UCSD-AML1 (cell line): ENCODE results near the gene FBLN1.
"Not testable (repeated sequence)": the region's sequence is repeated elsewhere in the genome, so short reads cannot be mapped to it uniquely, and the experiment has no call there.

ENCODE experiments used
- DNase-seq: peaks from one replicate; lab custom pipeline; 2025; ENCODE audit not compliant: unreplicated experiment; lab: John Stamatoyannopoulos, UW

FBLN1 gene

GRCh38 chr22:45502215-45503049, at the start of gene FBLN1:
Gene FBLN1, plus strand, starts transcription at chr22:45502883. Its CDS starts 103 bp downstream, at chr22:45502986.
- DNase-seq, result no peak

- no peak for DNase-seq
These were observed 48.9 kb upstream of the FBLN1 start for GRCh38 chr22:45453764-45454163.

- no peak for DNase-seq
These were observed 48.4 kb upstream of the FBLN1 start for GRCh38 chr22:45454275-45454674.

GRCh38 chr22:45455212-45455611, 47.5 kb upstream of the FBLN1 start:
- DNase-seq, result no peak

GRCh38 chr22:45455621-45456020, 47.1 kb upstream of the FBLN1 start:
- DNase-seq, result no peak

- DNase-seq, result no peak
These were observed 45.9 kb upstream of the FBLN1 start for GRCh38 chr22:45456811-45457210.

GRCh38 chr22:45458532-45458931, 44.2 kb upstream of the FBLN1 start:
- DNase-seq, result no peak

GRCh38 chr22:45459235-45459634, 43.4 kb upstream of the FBLN1 start:
- DNase-seq, result no peak

- DNase-seq, result no peak
These were observed 42.2 kb upstream of the FBLN1 start for GRCh38 chr22:45460288-45461109.

GRCh38 chr22:45462034-45462655, 40.5 kb upstream of the FBLN1 start:
- no peak for DNase-seq

- not testable (repeated sequence) for DNase-seq
These were observed 39.0 kb upstream of the FBLN1 start for GRCh38 chr22:45463691-45464090.

- DNase-seq, result no peak
These were observed 37.0 kb upstream of the FBLN1 start for GRCh38 chr22:45465633-45466032.

- DNase-seq, result no peak
These were observed 33.8 kb upstream of the FBLN1 start for GRCh38 chr22:45468872-45469271.

- DNase-seq, result no peak
These were observed 33.2 kb upstream of the FBLN1 start for GRCh38 chr22:45469281-45470073.

- DNase-seq, result no peak
These were observed 31.8 kb upstream of the FBLN1 start for GRCh38 chr22:45470871-45471270.

GRCh38 chr22:45472426-45472825, 30.3 kb upstream of the FBLN1 start:
- DNase-seq, result no peak

- no peak for DNase-seq
These were observed 29.0 kb upstream of the FBLN1 start for GRCh38 chr22:45473626-45474237.

- no peak for DNase-seq
These were observed 27.5 kb upstream of the FBLN1 start for GRCh38 chr22:45475063-45475747.

- no peak for DNase-seq
These were observed 26.7 kb upstream of the FBLN1 start for GRCh38 chr22:45475851-45476514.
